B cell (primary cell): ENCODE results near the gene TMEM120B.

ENCODE experiments used
- CTCF ChIP-seq: fragments of 200-600 bp; IDR thresholded peaks from one replicate; pipeline ENCODE4 v1.8.0; 2022; ENCODE audit warnings: antibody characterized with exemption, mild to moderate bottlenecking
- EZH2 ChIP-seq: IDR thresholded peaks from 2 replicates; pipeline ENCODE4 v1.6.1; 2012; ENCODE audit warnings: borderline replicate concordance, low read depth, mild to moderate bottlenecking, moderate library complexity, low read length; ENCODE audit not compliant: insufficient read depth, poor library complexity, severe bottlenecking

GRCh38 chr12:121813951-121814350, 101.4 kb downstream of the TMEM120B start:
- TF ChIP-seq CTCF (no peak), EZH2 (no peak)
